G401.6 (cell line): ENCODE measurements around the gene SNRNP35.
"Not testable (repeated sequence)": the region's sequence is repeated elsewhere in the genome, so short reads cannot be mapped to it uniquely, and the experiment has no call there.

Experiments
- FAIRE-seq: peaks from 2 replicates; lab custom pipeline; 2012; peaks lifted over from hg19 to GRCh38; lab: Jason Lieb, UNC

The SNRNP35 gene

DNA sequence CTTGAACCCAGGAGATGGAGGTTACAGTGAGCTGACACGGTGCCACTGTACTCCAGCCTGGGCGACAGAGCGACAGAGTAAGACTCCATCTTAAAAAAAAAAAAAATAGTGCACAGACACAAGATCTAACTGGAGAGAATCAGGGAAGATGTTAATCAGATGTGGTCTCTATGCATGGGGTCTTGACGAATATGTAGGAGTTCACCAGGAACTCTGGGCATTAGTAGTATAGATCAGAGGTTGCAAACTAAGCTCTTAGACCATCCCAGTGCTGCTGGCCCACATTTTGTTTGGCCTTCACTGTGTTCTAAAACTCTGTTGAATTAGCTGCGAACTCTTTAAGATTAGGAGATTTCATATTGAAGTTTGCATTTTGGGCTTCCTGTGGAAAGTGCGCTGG is 31.6 kb downstream of the SNRNP35 start:
- no peak for FAIRE-seq

DNA sequence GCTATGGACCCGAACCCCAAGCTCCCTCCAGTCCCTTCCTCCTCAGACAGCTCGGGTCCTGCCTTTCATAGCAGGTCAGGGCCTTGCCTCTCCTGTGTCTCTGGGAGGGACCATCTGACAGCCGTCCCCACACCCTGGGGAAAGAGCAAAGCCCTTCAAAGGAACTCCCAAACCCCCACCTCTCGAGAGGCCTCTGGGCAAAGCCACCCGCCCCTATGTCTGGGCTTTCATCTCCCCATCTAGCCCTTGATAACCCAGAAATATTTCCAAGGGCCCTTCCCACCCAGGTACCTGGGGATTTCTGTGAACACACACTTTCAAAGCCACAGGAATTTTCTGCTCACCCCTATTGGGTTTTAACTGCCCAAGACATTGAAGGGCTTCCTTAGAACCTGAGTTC is 32.1 kb downstream of the SNRNP35 start:
- FAIRE-seq, result no peak

DNA sequence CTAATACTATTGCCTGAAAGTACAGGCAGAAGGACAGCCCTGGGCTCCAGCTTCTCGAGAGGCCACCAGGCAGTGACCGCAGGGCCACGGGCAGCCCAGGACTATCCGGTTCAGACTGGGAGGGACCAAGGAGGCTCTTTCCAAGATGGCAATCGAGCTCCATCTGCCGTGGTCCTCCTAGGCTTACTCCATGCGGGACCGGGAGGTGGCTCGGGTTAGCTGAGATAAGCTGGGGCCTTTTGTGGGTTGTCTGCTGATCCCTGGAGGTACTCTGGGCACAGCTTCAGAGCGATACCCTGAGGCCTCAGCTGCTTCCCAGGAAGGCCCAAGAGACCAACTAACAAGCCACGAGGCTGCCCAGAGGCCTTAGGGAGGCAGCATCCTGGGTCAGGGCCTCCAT is 33.1 kb downstream of the SNRNP35 start:
- no peak for FAIRE-seq

DNA sequence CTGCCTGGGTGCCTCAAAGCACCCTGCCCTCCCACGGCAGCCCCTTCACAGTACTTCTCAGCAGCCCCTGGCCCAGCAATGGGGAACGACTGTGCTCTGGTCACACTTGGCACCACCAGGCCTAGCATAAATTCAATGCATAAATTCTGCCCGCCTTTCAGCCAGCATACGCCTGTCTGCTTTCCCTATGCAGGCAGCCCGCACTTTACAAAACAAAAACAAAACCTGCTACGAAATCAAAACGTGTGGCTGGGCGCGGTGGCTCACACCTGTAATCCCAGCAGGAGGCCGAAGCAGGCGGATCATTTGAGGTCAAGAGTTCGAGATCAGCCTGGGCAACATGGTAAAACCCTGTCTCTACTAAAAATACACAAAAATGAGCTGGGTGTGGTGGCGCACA is 33.5 kb downstream of the SNRNP35 start:
- no peak for FAIRE-seq

DNA sequence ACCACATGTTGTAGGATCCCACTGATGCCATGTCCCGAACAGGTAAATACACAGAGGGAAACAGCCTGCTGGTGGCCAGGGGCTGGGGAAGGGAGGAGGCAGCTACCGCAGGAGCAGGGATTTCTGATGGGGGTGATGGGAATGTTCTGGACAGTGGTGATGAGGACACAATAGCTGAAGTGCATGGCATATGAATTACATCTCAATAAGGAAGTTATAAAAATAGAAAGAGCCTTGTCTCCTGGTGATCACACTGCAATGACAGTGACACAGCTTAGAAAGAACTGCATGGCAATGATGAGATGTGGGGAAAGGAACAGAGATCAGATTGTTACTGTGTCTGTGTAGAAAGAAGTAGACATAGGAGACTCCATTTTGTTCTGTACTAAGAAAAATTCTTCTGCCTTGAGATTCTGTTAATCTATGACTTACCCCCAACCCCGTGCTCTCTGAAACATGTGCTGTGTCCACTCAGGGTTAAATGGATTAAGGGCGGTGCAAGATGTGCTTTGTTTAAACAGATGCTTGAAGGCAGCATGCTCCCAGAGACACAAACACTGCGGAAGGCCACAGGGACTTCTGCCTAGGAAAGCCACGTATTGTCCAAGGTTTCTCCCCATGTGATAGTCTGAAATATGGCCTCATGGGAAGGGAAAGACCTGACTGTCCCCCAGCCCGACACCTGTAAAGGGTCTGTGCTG is 34.5 kb downstream of the SNRNP35 start:
- FAIRE-seq, result not testable (repeated sequence)

DNA sequence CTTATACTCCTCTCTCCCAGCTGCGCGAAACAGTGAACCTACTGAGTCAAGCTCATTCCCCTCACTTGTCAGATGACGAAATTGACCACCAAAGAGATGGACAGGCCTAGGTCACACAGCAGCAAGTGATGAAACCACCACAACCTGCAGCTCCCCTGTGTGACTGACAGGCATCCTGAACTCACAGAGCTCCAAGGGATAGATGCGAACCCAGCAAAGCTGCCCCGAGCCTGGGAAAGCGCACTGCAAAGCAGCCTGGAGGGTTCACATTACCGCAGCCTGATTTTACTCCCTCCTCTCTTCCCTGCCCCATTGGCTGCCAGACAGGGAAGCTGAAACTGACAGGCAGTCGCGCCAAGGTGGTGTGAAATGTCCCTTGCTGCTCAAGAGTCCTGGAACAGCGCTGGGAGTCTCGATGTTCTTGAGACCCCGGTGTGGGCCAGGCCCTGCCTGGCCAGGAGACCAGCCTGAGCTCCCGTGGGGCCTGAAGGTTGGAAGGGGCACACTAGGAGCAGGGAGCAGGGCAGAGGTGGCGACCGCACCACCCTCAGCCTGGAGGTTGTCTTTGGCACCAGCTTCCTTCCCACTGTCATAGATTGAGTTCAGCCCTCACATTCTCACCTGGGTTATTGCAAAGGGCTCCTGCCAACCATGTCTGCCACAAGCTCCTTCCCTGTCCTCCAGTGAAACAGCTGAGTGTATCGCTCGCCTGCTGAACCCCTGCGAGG is 36.3 kb downstream of the SNRNP35 start:
- FAIRE-seq, result no peak

DNA sequence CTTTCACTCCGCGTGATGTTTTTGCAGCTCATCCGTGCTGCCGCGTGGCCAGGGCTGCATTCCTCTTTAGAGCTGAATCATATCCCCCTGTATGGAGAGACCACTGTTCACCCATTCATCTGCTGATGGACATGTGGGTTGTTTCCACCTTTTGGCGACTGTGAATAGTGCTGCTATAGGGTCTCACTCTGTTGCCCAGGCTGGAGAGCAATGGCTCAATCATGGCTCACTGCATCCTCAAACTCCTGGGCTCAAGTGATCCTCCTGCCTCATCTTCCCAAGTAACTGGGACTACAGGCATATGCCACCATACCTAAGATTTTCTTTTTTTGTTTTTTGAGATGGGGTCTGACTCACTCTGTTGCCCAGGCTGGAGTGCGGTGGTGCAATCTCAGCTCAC is 39.1 kb downstream of the SNRNP35 start:
- FAIRE-seq, result no peak

DNA sequence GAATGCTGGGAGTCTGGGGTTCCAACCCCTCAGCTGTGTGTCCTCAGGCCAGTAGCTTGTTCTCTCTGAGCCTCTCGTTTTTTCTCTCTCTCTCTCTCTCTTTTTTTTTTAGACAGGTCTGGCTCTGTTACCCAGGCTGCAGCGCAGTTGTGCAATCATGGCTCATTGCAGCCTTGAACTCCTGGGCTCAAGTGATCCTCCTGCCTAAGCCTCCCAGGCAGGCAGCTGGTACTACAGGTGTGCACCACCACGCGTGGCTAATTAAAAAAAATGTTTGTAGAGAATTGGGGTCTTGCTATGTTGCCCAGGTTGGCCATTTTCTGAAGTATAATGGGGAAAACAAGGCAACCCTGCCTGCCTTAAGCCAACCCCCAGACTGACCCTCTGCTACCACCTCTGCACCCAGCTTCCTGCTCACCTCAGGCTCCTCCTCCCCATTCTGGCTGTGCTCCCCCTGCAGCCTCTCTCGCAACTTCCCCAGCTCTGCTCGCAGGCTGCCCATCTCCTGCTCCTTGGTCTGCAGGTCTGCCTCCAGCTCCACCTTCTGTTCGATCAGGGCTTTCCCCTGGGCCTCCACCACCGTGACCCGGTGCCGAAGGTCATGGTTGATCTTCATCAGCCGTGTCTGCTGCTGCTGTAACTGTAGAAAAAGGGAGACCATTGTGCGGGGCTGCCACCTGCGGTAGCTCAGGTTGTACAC is 40.3 kb downstream of the SNRNP35 start:
- no peak for FAIRE-seq

DNA sequence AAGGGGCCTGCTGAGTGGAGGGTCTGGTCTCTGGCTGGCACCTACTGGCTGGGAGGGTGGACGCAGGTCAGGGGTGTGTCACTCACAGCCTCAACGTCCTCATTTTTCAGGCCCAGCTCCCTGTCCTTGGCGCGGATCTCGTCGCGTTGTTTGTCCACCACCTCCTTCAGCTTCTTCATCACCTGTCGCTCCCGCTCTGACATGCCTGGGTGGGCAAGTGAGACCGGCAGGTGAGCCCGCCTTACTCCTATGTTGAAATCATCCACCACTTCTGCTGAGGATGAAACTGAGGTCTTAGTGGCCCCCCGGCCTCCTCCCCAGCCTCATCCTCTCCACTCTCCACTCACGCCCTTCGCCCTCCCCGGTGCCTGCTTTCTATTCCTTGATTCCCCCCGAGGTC is 41.4 kb downstream of the SNRNP35 start:
- no peak for FAIRE-seq

DNA sequence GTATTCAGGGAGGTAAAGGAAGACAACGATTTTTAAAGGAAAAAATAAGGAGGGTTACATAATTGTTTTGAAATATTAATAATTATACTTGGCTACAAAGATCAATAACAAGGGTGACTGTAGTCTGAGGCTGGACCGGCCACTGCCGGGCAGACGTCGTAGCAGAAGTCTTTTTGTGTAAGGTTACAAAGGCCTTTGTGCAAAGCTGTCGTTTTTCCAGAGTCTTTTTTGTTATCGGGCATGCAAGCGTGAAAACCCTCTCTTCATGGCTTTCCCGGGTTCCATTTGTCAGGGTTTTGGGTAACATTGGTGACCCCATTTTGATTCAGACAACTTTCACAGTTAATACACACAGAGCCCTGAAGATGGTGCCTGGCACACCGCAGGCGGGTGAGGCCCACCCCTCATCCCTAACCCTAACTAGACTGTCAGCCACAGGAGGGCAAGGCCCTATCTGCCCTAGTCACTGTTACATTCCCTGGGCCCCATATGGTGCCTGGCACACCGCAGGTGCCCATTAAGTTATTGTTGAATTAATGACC is 44.3 kb downstream of the SNRNP35 start:
- no peak for FAIRE-seq

DNA sequence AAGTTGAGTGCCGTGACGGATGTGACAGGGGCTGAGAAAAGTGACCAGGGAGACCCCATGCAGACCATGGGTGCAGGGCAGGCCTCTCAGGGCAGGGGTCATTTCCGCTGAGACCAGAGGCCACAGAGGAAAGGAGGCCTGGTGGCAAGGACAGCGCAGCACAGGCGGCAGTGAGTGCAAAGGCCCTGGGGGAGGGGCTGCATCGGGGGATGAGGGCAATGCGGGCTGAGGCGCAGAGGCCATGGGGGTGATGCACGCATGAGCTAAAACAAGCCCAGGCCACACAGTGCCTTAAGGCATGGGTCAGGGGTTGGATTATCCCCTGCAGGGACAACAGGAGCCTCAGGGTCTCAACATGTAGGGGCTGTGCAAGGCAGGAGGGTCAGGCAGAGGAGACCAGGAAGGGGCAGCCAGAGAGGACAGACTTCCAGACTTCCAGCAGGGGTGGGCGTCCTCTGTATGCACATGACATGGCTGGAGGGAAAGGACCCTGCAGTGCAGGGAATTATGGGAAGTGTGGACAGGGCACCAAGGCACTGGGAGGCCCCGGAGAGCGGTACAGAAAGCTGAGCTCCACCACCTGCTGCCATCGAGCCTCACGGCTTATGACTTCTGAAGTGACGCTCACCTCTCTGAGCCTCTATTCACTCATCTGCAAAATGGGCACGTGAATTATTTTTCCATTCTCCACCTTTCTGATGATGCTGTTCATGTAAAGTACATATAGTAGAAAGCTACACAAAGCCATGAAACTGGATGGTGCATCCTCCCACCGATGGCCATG is 48.3 kb downstream of the SNRNP35 start:
- no peak for FAIRE-seq

DNA sequence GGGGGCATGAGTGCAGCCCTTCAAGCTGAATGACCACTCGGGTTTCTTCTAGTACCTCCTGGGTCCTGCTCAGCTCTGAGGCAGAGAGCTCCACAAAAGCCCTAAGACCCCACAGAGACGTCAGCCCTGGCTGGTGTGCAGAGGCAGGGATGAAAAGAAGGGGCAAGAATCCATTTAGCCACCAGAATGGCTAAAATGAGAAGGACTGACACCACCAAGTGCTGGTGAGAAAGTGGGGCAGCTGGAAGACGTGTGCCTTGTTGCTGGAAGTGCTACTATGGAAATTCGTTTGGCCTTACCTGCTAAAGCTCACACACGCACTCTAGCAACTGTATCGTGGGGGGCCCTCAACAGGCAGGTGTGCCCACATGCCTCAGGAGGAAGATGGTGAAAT is 48.9 kb downstream of the SNRNP35 start:
- FAIRE-seq, result no peak

DNA sequence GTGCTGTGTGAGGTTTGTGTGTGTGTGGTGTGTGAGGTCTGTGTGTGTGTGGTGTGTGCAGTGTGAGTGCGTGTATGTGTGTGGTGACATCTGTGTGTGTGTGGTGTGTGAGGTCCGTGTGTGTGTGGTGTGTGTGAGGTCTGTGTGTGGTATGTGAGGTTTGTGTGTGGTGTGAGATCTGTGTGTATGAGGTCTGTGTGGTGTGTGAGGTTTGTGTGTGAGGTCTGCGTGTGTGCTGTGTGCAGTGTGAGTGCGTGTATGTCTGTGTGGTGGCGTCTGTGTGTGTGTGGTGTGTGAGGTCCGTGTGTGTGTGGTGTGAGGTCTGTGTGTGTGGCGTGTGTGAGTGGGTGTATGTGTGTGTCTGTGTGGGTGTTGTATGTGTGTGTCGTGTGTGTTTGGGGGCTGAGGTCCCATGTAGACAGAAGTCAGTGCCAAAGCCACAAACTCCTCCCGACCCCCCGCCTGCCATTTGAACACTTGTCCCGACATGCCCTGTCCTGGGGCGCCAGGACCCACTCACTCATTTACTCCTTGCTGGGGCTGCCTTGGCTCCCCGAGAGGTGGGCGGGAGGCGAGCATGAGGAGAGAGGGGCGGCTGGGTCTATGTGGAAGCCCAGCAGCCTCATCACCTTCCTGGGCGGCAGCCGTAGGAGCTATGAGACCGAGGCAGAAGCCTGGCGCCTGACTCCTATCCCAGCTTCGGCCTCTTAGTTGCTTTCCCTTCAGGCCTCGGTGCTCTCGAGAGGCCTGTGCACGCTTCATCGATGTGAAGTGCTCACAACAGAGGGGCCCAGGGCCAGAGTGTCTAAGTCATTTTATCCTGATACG is 55.1 kb downstream of the SNRNP35 start:
- no peak for FAIRE-seq

DNA sequence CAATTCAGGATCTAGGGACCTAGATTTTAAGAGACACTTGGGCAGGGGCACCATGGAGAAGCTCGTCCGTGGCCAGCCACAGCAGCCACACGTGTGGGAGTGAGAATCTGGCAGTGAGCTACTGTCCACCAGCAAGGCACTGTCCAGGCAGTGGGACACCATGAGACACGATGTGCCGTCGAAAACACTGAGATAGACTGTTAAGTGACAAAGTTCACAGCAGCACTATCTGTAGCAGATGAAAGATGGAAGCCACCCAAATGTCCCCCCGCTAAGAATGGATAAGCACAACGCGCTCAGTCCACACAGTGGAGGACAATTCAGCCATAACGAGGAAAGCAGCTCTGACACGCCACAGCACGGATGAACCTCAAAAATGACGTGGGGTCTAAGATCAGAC is 55.9 kb downstream of the SNRNP35 start:
- FAIRE-seq, result no peak

DNA sequence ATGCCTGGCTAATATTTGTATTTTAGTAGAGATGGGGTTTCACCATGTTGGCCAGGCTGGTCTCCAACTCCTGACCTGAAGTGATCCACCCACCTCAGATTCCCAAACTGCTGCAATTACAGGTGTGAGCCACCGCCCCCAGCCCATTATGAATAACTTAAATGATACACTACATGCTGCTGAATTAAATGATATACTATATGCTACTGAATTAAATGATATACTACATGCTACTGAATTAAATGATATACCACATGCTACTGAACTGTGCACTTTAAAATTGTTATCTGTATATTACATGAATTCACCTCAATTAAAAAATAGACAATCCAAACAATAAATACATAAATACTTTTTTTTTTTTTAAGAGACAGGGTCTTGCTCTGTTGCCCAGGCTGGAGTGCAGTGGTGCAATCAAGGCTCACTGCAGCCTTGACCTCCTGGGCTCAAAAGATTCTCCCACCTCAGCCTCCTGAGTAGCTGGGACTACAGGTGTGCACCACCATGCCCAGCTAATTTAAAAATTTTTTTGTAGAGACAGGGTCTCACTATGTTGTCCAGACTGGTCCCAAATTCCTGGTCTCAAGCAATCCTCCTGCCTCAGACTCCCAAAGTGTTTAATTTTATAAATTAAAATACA is 56.8 kb downstream of the SNRNP35 start:
- FAIRE-seq, result not testable (repeated sequence)

DNA sequence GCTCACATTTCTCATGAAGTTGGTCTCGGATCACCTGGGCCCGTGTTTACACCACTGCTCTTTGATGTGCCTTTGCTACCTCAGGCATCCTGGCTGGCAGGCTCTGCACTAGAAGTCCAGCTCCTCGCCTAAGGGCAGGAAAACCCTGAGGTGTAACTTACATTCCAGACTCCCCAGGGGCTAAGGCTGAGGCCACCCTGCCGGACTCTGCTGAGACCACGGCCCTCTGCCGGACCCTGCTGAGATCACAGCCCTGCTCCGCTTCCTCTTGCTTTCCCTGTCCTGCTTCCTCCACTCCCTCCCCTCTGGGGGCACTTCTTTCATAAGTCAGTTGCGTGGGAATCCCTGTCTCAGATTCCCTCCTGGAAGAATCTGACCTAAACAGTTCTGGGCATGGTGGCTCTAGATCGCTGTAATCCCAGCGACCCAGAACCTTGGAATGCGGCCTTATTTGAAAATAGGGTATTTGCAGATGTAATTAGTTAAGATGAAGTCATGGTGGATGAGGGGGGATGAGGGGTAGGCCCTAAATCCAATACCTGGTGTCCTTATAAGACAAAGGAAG is 58.4 kb downstream of the SNRNP35 start:
- FAIRE-seq, result no peak
